Epithelial cell of esophagus (primary cell): ENCODE data around the gene SOD2.

Experiments used
- DNase-seq: peaks from one replicate; pipeline ENCODE4 v3.0.0; 2010; ENCODE audit warnings: low read depth
- H3K4me3 ChIP-seq: 2 replicates; pipeline ENCODE4 v1.5.1; 2011; ENCODE audit warnings: mild to moderate bottlenecking, low read length, control low read depth
- TF ChIP-seq, protein P1 (sequence below): IDR thresholded peaks from 2 replicates; pipeline ENCODE4 v1.5.1; 2011; ENCODE audit warnings: low read depth, mild to moderate bottlenecking, low read length, control low read depth, inconsistent platforms; ENCODE audit not compliant: insufficient read depth; ENCODE audit errors: missing control alignments

Gene SOD2

DNA sequence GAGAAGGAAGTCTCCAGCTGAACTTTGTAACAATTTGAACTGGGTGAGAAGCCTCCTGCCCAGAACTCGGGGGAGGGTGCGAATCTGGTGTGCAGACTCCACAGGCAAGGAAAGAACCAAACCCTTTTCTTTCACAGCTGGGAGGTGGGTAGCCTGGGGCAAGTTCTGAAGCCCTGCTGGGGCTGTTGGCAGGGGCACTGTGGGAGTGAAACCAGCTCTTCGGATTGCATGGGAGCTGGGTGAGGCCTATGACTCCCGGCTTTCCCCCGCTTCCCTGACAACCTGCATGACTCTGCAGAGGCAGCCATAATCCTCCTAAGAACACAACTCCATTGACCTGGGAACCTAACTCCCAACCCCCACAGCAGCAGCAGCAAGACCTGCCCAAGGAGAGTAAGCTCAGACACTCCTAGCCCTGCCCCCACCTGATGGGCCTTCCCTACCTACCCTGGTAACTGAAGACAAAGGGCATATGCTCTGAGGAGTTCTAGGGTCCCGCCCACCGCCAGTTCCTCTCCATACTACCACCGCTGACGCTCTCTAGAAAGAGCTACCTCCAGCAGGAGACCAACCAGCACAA, 37.5 kb downstream of the SOD2 start:
- TF ChIP-seq, protein P1, sequence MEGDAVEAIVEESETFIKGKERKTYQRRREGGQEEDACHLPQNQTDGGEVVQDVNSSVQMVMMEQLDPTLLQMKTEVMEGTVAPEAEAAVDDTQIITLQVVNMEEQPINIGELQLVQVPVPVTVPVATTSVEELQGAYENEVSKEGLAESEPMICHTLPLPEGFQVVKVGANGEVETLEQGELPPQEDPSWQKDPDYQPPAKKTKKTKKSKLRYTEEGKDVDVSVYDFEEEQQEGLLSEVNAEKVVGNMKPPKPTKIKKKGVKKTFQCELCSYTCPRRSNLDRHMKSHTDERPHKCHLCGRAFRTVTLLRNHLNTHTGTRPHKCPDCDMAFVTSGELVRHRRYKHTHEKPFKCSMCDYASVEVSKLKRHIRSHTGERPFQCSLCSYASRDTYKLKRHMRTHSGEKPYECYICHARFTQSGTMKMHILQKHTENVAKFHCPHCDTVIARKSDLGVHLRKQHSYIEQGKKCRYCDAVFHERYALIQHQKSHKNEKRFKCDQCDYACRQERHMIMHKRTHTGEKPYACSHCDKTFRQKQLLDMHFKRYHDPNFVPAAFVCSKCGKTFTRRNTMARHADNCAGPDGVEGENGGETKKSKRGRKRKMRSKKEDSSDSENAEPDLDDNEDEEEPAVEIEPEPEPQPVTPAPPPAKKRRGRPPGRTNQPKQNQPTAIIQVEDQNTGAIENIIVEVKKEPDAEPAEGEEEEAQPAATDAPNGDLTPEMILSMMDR, result no peak
- H3K4me3 ChIP-seq, result no peak overlapping the region
- peak; percentile 12 for DNase-seq

DNA sequence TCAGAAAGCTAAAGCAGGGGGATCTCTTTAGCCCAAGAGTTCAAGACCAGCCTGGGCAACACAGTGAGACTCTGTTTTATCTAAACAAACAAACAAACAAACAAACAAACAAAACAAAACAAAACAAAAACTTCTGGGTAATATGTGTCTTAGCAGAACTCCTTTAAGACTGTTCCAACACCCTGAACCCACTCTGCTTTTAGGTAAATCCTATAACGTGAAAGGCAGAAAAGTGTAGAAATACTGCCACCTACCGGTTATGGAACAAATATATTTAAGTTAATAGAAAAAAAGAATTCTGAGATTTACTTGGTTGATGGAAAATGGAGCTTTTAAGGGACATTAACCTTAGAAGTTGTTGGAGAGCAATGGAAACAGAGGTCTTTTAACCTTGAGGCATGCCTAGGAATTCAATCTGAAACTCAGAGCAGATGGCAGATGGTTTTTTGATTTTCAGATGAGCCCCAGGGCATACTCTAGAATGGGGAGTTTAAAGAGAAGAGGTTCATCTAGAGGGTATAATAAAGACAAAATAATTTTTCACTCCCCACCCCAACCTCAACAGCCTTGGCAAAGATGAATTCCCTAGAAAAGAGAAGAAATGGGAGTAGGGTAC, 38.5 kb downstream of the SOD2 start:
- H3K4me3 ChIP-seq, result no peak overlapping the region
- TF ChIP-seq, protein P1, result peak; percentile 55
- peak; percentile 65 for DNase-seq

DNA sequence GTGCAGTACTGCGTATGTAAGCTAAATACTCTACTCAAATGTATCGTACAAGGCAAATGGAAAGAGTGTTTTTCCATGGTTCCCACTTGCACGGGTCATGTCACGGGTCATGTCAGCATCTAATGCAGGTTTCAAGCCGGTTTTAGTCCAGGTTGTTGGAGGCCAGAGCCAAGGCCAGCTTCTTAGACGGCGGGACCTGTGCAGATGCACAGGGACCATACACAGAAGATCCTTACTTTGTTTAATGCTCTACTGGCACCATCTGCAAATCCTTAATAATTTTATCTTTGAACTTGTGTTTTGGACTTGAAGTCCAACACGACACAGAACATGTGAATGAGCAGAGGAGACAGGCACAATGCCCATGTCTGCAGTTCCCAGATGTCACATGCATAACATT, 42.7 kb downstream of the SOD2 start:
- DNase-seq, result no peak
- TF ChIP-seq, protein P1, result no peak
- H3K4me3 ChIP-seq, result no peak overlapping the region

DNA sequence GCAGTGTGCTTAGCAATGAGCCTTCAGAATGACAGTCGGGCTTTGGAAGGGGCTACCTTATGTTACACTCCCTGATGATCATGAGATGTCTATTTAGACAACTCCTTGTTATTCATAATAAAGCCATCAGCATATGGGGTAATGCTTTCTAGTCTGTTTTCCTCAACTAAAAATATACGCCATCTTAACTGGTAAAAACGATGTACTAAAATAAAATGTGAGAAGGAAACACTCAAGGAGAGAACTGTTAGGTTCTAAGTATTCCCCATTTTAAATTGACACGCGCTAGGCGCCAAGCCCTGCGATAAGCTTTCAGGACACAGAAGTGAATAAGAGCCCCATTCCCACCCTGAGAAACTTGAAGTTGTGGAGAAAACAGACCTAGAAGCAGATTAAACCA, 43.6 kb downstream of the SOD2 start:
- H3K4me3 ChIP-seq, result no peak overlapping the region
- TF ChIP-seq, protein P1, result no peak
- no peak for DNase-seq

DNA sequence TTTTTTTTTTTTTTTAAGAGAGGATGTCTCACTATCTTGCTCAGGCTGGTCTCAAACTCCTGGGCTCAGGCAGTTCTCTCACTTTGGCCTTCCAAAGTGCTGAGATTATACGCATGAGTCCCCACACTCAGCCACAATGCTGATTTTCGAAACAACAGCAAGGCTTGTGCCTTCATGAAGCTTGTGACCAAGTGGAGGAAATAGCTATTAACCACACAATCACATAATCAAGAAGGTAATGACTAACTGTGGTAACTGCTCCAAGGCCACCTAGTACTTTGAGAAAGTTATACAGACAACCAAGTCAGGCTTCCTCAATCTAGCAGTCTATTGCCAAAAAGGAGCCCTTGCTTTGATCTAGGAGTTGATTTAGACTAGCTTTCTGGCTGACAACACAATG, 46.3 kb downstream of the SOD2 start:
- TF ChIP-seq, protein P1, result no peak
- peak; percentile 17 for DNase-seq
- H3K4me3 ChIP-seq, result no peak overlapping the region

DNA sequence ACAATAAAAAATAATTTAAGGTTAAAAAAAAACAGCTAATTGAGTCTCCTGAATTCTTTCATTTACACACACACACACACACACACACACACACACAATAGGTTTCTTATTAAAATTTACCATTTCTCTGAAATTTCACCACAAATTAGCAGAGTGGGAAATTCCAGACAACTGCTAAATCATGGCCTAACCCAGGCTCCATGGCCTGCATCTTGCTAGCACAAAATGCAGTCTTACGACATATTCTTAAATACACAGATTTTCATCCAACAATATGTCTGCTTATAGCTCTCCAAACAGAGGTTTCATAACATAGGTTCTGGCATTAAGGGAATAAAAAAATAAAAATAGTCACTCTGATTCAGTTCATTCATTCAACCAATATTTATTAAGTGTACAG, 46.9 kb downstream of the SOD2 start:
- DNase-seq, result no peak
- TF ChIP-seq, protein P1, result no peak
- no peak overlapping the region for H3K4me3 ChIP-seq

DNA sequence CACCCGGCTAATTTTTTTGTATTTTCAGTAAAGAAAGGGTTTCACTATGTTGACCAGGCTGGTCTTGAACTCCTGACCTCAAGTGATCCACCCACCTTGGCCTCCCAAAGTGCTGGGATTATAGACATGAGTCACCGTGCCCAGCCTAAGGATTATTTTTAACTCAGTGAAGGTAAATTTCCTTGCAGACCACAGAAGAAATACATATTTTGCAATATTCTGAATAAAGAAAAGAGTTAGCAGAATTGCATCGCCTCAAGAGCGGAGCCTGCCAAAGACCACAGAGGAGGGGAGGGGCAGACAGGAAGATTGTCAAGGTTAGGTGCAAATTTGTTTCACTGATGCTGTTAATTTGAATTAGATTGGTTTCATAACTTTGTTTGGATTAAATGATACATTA, 47.4 kb downstream of the SOD2 start:
- no peak overlapping the region for H3K4me3 ChIP-seq
- TF ChIP-seq, protein P1, result no peak
- no peak for DNase-seq
